Liver (tissue), 9 donors: ENCODE data around the gene SMARCC1. TPM values are rescaled to one million over a fixed set of nuclear protein-coding genes. Genes with fewer than 3 reads are reported as not detected.

Experiments
- DNase-seq: peaks from one replicate; pipeline ENCODE4 v3.0.0-alpha.2; 2017; ENCODE audit warnings: low spot score
- H3K27ac ChIP-seq, 2 donors: one replicate each; pipeline ENCODE4 v1.7.0; 2013; ENCODE audit warnings: inconsistent platforms in 2 of 2, low read length in 2 of 2, control low read depth in 1 of 2, low read depth in 1 of 2, mild to moderate bottlenecking in 1 of 2
- H3K27me3 ChIP-seq, 4 donors: one replicate each; pipeline versions ENCODE4 v1.6.1 to v1.7.0; 2013; ENCODE audit warnings: low read length in 3 of 4, inconsistent platforms in 1 of 4, mild to moderate bottlenecking in 1 of 4, moderate library complexity in 1 of 4; ENCODE audit not compliant: control insufficient read depth in 4 of 4, insufficient read depth in 4 of 4
- H3K36me3 ChIP-seq, 4 donors: one replicate each; pipeline versions ENCODE4 v1.6.1 to v1.7.0; 2013; ENCODE audit warnings: low read length in 3 of 4, mild to moderate bottlenecking in 3 of 4, low read depth in 1 of 4, moderate library complexity in 1 of 4; ENCODE audit not compliant: control insufficient read depth in 4 of 4, insufficient read depth in 3 of 4
- H3K4me1 ChIP-seq, 4 donors: one replicate each; pipeline versions ENCODE4 v1.6.1 to v1.7.0; 2013; ENCODE audit warnings: low read length in 3 of 4, mild to moderate bottlenecking in 3 of 4, moderate library complexity in 1 of 4; ENCODE audit not compliant: control insufficient read depth in 4 of 4, insufficient read depth in 4 of 4
- H3K4me3 ChIP-seq, 3 donors: one replicate each; pipeline versions ENCODE4 v1.6.1 to v1.7.0; 2013; ENCODE audit warnings: low read length in 3 of 3, control low read depth in 1 of 3, low read depth in 1 of 3, mild to moderate bottlenecking in 1 of 3
- H3K9ac ChIP-seq, 2 donors: one replicate each; pipeline ENCODE4 v1.7.0; 2013; ENCODE audit warnings: low read length in 2 of 2, mild to moderate bottlenecking in 2 of 2, moderate library complexity in 2 of 2, control low read depth in 1 of 2, low read depth in 1 of 2
- H3K9me3 ChIP-seq, 4 donors: one replicate each; pipeline versions ENCODE4 v1.6.1 to v1.7.0; 2013; ENCODE audit warnings: low read length in 3 of 4; ENCODE audit not compliant: control insufficient read depth in 4 of 4
- EGR1 ChIP-seq, 2 donors: IDR thresholded peaks; 2 replicates each; pipeline ENCODE4 v1.6.1; 2016 to 2018; ENCODE audit warnings: antibody characterized with exemption in 2 of 2, low read depth in 2 of 2
- FOXA1 ChIP-seq: IDR thresholded peaks from 2 replicates; pipeline ENCODE4 v1.6.1; 2016; ENCODE audit warnings: antibody characterized with exemption
- GABPA ChIP-seq, 2 donors: IDR thresholded peaks in 1 of 2; conservative IDR thresholded peaks in 1 of 2; 2 replicates each; pipeline ENCODE4 v1.6.1; 2016; ENCODE audit warnings: antibody characterized with exemption in 2 of 2, mild to moderate bottlenecking in 1 of 2, moderate library complexity in 1 of 2
- HNF4A ChIP-seq, 2 donors: conservative IDR thresholded peaks; 2 replicates each; pipeline ENCODE4 v1.6.1; 2016; ENCODE audit warnings: antibody characterized with exemption in 2 of 2, mild to moderate bottlenecking in 2 of 2
- HNF4G ChIP-seq: IDR thresholded peaks from 2 replicates; pipeline ENCODE4 v1.6.1; 2016; ENCODE audit warnings: antibody characterized with exemption
- JUND ChIP-seq, 2 donors: IDR thresholded peaks; 2 replicates each; pipeline ENCODE4 v1.6.1; 2016; ENCODE audit warnings: antibody characterized with exemption in 2 of 2
- NR2F2 ChIP-seq: IDR thresholded peaks from 2 replicates; pipeline ENCODE4 v1.6.1; 2016; ENCODE audit warnings: antibody characterized with exemption
- RAD21 ChIP-seq, 2 donors: IDR thresholded peaks; 2 replicates each; pipeline ENCODE4 v1.6.1; 2016; ENCODE audit warnings: antibody characterized with exemption in 2 of 2, mild to moderate bottlenecking in 2 of 2
- RXRA ChIP-seq, 2 donors: IDR thresholded peaks; 2 replicates each; pipeline ENCODE4 v1.6.1; 2017 to 2018; ENCODE audit warnings: antibody characterized with exemption in 2 of 2, mild to moderate bottlenecking in 1 of 2
- SP1 ChIP-seq: IDR thresholded peaks from 2 replicates; pipeline ENCODE4 v1.6.1; 2018; ENCODE audit warnings: antibody characterized with exemption, mild to moderate bottlenecking
- TAF1 ChIP-seq: conservative IDR thresholded peaks from 2 replicates; pipeline ENCODE4 v1.6.1; 2016; ENCODE audit warnings: antibody characterized with exemption, mild to moderate bottlenecking
- WGBS: extraction: QIAGEN DNeasy Blood & Tissue Kit; methylation state at CpG from one replicate; pipeline ENCODE4 v1.1.7; 2013; 5-methylcytosine and 5-hydroxymethylcytosine counted together
- polyA plus RNA-seq, 2 donors: library from polyadenylated mRNA; stranded (reverse) in 1 of 2; unstranded in 1 of 2; fragments of 200-250 nt in 1 of 2; fragments of >200 nt in 1 of 2; fragmentation: Nextera tagmentation in 1 of 2; extraction: Ambion mirVana in 1 of 2; gene quantifications; one replicate each; pipeline versions ENCODE4 v1.2.1 to v1.2.3, GENCODE V29; 2013 to 2015
- total RNA-seq, 2 donors: library from RNA; depleted of rRNA; stranded (reverse); fragments of >200 nt; gene quantifications; one replicate each; pipeline ENCODE4 v1.2.3, GENCODE V29; 2014
- TF ChIP-seq, protein P1 (sequence below): IDR thresholded peaks from 2 replicates; pipeline ENCODE4 v1.6.1; 2016; ENCODE audit warnings: antibody characterized with exemption
- TF ChIP-seq, protein P2 (sequence below): IDR thresholded peaks from 2 replicates; pipeline ENCODE4 v1.6.1; 2016; ENCODE audit warnings: antibody characterized with exemption, mild to moderate bottlenecking
- TF ChIP-seq, protein P3 (sequence below): IDR thresholded peaks from 2 replicates; pipeline ENCODE4 v1.6.1; 2016; ENCODE audit warnings: antibody characterized with exemption
- TF ChIP-seq, protein P4 (sequence below): IDR thresholded peaks from 2 replicates; pipeline ENCODE4 v1.6.1; 2016; ENCODE audit warnings: antibody characterized with exemption
- donor health status: healthy.
- donor health status: healthy.
- donor health status: healthy.
- donor health status: healthy.
- donor health status: healthy.

The SMARCC1 gene
- total and polyA plus RNA-seq, 4 donors, result 6.6 to 19.8 (median 12.6) TPM

- Histone ChIP-seq H3K4me1 (no peaks in the 10 kb centered on the region), H3K27ac (no peak overlapping the region), H3K4me3 (no peak overlapping the region), H3K36me3 (peaks cover 8 to 38% (median 24%) of the 10 kb centered on the region in 4 donors), H3K9me3 (no peaks in the 10 kb centered on the region), H3K27me3 (no peaks in the 10 kb centered on the region), H3K9ac (no peak overlapping the region)
- DNase-seq, result no peak
- 86% methylated on average over 6 of the region's 6 CpGs for WGBS
- TF ChIP-seq, protein P1, sequence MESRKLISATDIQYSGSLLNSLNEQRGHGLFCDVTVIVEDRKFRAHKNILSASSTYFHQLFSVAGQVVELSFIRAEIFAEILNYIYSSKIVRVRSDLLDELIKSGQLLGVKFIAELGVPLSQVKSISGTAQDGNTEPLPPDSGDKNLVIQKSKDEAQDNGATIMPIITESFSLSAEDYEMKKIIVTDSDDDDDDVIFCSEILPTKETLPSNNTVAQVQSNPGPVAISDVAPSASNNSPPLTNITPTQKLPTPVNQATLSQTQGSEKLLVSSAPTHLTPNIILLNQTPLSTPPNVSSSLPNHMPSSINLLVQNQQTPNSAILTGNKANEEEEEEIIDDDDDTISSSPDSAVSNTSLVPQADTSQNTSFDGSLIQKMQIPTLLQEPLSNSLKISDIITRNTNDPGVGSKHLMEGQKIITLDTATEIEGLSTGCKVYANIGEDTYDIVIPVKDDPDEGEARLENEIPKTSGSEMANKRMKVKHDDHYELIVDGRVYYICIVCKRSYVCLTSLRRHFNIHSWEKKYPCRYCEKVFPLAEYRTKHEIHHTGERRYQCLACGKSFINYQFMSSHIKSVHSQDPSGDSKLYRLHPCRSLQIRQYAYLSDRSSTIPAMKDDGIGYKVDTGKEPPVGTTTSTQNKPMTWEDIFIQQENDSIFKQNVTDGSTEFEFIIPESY, result no peak
- TF ChIP-seq RAD21 (IDR thresholded peaks at IDR 0.05), result no peak
- TF ChIP-seq RXRA (IDR thresholded peaks at IDR 0.05), result no peak
- no peak for TF ChIP-seq EGR1 (IDR thresholded peaks at IDR 0.05; ENCODE audit: low read depth in 2 of 2)
- TF ChIP-seq NR2F2, result no peak
- TF ChIP-seq, protein P2, sequence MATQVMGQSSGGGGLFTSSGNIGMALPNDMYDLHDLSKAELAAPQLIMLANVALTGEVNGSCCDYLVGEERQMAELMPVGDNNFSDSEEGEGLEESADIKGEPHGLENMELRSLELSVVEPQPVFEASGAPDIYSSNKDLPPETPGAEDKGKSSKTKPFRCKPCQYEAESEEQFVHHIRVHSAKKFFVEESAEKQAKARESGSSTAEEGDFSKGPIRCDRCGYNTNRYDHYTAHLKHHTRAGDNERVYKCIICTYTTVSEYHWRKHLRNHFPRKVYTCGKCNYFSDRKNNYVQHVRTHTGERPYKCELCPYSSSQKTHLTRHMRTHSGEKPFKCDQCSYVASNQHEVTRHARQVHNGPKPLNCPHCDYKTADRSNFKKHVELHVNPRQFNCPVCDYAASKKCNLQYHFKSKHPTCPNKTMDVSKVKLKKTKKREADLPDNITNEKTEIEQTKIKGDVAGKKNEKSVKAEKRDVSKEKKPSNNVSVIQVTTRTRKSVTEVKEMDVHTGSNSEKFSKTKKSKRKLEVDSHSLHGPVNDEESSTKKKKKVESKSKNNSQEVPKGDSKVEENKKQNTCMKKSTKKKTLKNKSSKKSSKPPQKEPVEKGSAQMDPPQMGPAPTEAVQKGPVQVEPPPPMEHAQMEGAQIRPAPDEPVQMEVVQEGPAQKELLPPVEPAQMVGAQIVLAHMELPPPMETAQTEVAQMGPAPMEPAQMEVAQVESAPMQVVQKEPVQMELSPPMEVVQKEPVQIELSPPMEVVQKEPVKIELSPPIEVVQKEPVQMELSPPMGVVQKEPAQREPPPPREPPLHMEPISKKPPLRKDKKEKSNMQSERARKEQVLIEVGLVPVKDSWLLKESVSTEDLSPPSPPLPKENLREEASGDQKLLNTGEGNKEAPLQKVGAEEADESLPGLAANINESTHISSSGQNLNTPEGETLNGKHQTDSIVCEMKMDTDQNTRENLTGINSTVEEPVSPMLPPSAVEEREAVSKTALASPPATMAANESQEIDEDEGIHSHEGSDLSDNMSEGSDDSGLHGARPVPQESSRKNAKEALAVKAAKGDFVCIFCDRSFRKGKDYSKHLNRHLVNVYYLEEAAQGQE, result no peak
- TF ChIP-seq, protein P3, sequence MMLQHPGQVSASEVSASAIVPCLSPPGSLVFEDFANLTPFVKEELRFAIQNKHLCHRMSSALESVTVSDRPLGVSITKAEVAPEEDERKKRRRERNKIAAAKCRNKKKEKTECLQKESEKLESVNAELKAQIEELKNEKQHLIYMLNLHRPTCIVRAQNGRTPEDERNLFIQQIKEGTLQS, result no peak
- no peak for TF ChIP-seq SP1
- no peak for TF ChIP-seq GABPA (IDR thresholded peaks at IDR 0.05 in 1 of 2, conservative IDR thresholded peaks at IDR 0.05 in 1 of 2)
- no peak for TF ChIP-seq TAF1
- no peak for TF ChIP-seq HNF4G
- TF ChIP-seq HNF4A (conservative IDR thresholded peaks at IDR 0.05), result no peak
- no peak for TF ChIP-seq FOXA1
- TF ChIP-seq JUND (IDR thresholded peaks at IDR 0.05), result no peak
- TF ChIP-seq, protein P4, sequence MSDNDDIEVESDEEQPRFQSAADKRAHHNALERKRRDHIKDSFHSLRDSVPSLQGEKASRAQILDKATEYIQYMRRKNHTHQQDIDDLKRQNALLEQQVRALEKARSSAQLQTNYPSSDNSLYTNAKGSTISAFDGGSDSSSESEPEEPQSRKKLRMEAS, result no peak
Observed at GRCh38 chr3:47714606-47715005, 67.1 kb downstream of the SMARCC1 start.

- Histone ChIP-seq H3K9me3 (no peaks in the 10 kb centered on the region), H3K36me3 (peaks cover 13 to 36% (median 25%) of the 10 kb centered on the region in 4 donors), H3K27ac (no peak overlapping the region), H3K27me3 (no peaks in the 10 kb centered on the region), H3K4me1 (no peaks in the 10 kb centered on the region), H3K9ac (no peak overlapping the region), H3K4me3 (no peak overlapping the region)
- WGBS, result 98% methylated on average over 2 of the region's 2 CpGs
- no peak for DNase-seq
- TF ChIP-seq GABPA (IDR thresholded peaks at IDR 0.05 in 1 of 2, conservative IDR thresholded peaks at IDR 0.05 in 1 of 2) (no peak), RAD21 (IDR thresholded peaks at IDR 0.05) (no peak)
- TF ChIP-seq, protein P4, result no peak
- TF ChIP-seq, protein P1, result no peak
Observed at GRCh38 chr3:47713655-47714054, 68.0 kb downstream of the SMARCC1 start.
